Smooth muscle cell (in vitro differentiated cells): Measurements from ENCODE around the gene ENPP1. TPM values are rescaled to one million over a fixed set of nuclear protein-coding genes. Genes with fewer than 3 reads are reported as not detected.
A peak's percentile ranks its signal among the peaks of the same experiment; 100 is the strongest.
"Not testable (repeated sequence)": the region's sequence is repeated elsewhere in the genome, so short reads cannot be mapped to it uniquely, and the experiment has no call there.

Experiments used
- DNase-seq: peaks from one replicate; lab custom pipeline; 2025; ENCODE audit not compliant: unreplicated experiment; lab: John Stamatoyannopoulos, UW
- H2AFZ ChIP-seq: fragments of 200-600 bp; sonication (generic); 2 replicates; pipeline ENCODE4 v1.6.0; 2016; ENCODE audit warnings: antibody characterized with exemption, low read depth, mild to moderate bottlenecking
- H3F3A ChIP-seq: fragments of 200-600 bp; sonication (generic); 2 replicates; pipeline ENCODE4 v1.6.0; 2017; ENCODE audit warnings: antibody characterized with exemption, low read depth
- H3K27ac ChIP-seq: fragments of 200-600 bp; sonication (generic); 2 replicates; pipeline ENCODE4 v1.5.1; 2016; ENCODE audit warnings: low read depth, mild to moderate bottlenecking
- H3K27me3 ChIP-seq: fragments of 200-600 bp; sonication (generic); 2 replicates; pipeline ENCODE4 v1.6.1; 2016; ENCODE audit warnings: low read depth, mild to moderate bottlenecking
- H3K36me3 ChIP-seq: fragments of 200-600 bp; sonication (generic); 2 replicates; pipeline ENCODE4 v1.5.1; 2016; ENCODE audit warnings: low read depth
- H3K4me1 ChIP-seq: fragments of 200-600 bp; sonication (generic); 2 replicates; pipeline ENCODE4 v1.5.1; 2016; ENCODE audit warnings: low read depth
- H3K4me2 ChIP-seq: fragments of 200-600 bp; sonication (generic); 2 replicates; pipeline ENCODE4 v1.6.0; 2016; ENCODE audit warnings: mild to moderate bottlenecking
- H3K4me3 ChIP-seq: fragments of 200-600 bp; sonication (generic); 2 replicates; pipeline ENCODE4 v1.5.1; 2016; ENCODE audit warnings: mild to moderate bottlenecking
- H3K79me2 ChIP-seq: fragments of 200-600 bp; sonication (generic); 2 replicates; pipeline ENCODE4 v1.6.0; 2016; ENCODE audit warnings: low read depth, mild to moderate bottlenecking
- H3K9ac ChIP-seq: fragments of 200-600 bp; sonication (generic); 2 replicates; pipeline ENCODE4 v1.6.0; 2016; ENCODE audit warnings: low read depth
- H3K9me3 ChIP-seq: fragments of 200-600 bp; sonication (generic); replicated peaks from 2 replicates; pipeline ENCODE4 v1.5.1; 2016; ENCODE audit warnings: low read depth
- H4K20me1 ChIP-seq: fragments of 200-600 bp; sonication (generic); 2 replicates; pipeline ENCODE4 v1.6.0; 2016; ENCODE audit warnings: low read depth
- CTCF ChIP-seq: fragments of 200-600 bp; sonication (generic); IDR thresholded peaks from 2 replicates; pipeline ENCODE4 v1.5.1; 2017; ENCODE audit warnings: borderline replicate concordance, mild to moderate bottlenecking, antibody characterized with exemption; ENCODE audit not compliant: insufficient read depth, poor library complexity, severe bottlenecking
- WGBS: methylation state at CpG from one replicate; pipeline ENCODE4 v1.1.7; 2016; ENCODE audit warnings: low lambda C conversion rate; 5-methylcytosine and 5-hydroxymethylcytosine counted together
- polyA plus RNA-seq: library from polyadenylated mRNA; unstranded; fragments of >200 nt; fragmentation: Nextera tagmentation; extraction: Ambion mirVana; gene quantifications from 2 replicates; pipeline ENCODE4 v1.2.1, GENCODE V29; 2016
- total RNA-seq: library from RNA; depleted of rRNA; stranded (reverse); fragments of >200 nt; gene quantifications from 2 replicates; pipeline ENCODE4 v1.2.3, GENCODE V29; 2014

Gene ENPP1
- total and polyA plus RNA-seq, 2 experiments from 2014 or later = 329 to 433 TPM

- Histone ChIP-seq H3K27me3 (no peaks in the 10 kb centered on the region), H3K4me1 (no peaks in the 10 kb centered on the region), H3K79me2 (peaks cover 15% of the 10 kb centered on the region), H3K36me3 (peaks cover 28% of the 10 kb centered on the region), H3K9me3 (no peaks in the 10 kb centered on the region), H3F3A (no peaks in the 10 kb centered on the region), H3K4me2 (no peak overlapping the region), H3K4me3 (no peak overlapping the region), H4K20me1 (peaks cover 38% of the 10 kb centered on the region), H3K9ac (no peak overlapping the region), H2AFZ (no peak overlapping the region), H3K27ac (no peak overlapping the region)
- WGBS = 95% methylated on average over 8 of the region's 8 CpGs
- no peak for TF ChIP-seq CTCF
- no peak for DNase-seq
Observed at GRCh38 chr6:131851049-131851769, 43.4 kb downstream of the ENPP1 start.

- H3K36me3 ChIP-seq = peaks cover 28% of the 10 kb centered on the region
- H3K4me3 ChIP-seq = no peak overlapping the region
- peaks cover 28% of the 10 kb centered on the region for H4K20me1 ChIP-seq
- no peaks in the 10 kb centered on the region for H3K27me3 ChIP-seq
- no peak overlapping the region for H3K9ac ChIP-seq
- H3K27ac ChIP-seq = peak overlapping the region; percentile 4
- no peaks in the 10 kb centered on the region for H3K9me3 ChIP-seq
- no peaks in the 10 kb centered on the region for H3F3A ChIP-seq
- no peak for TF ChIP-seq CTCF
- DNase-seq = no peak
- peaks cover 5% of the 10 kb centered on the region for H3K79me2 ChIP-seq
- H3K4me1 ChIP-seq = no peaks in the 10 kb centered on the region
- no peak overlapping the region for H2AFZ ChIP-seq
- H3K4me2 ChIP-seq = no peak overlapping the region
Observed at GRCh38 chr6:131852200-131852599, 44.4 kb downstream of the ENPP1 start.

GRCh38 chr6:131854803-131855202 is 47.0 kb downstream of the ENPP1 start:
- Histone ChIP-seq H3F3A (peaks cover 12% of the 10 kb centered on the region), H3K27ac (no peak overlapping the region), H3K4me3 (no peak overlapping the region), H3K27me3 (no peaks in the 10 kb centered on the region), H4K20me1 (peaks cover 6% of the 10 kb centered on the region), H3K9me3 (no peaks in the 10 kb centered on the region), H3K79me2 (no peaks in the 10 kb centered on the region), H3K4me2 (no peak overlapping the region), H3K36me3 (peaks cover 28% of the 10 kb centered on the region), H3K4me1 (peaks cover 5% of the 10 kb centered on the region), H2AFZ (no peak overlapping the region), H3K9ac (no peak overlapping the region)
- 93% methylated on average over 2 of the region's 2 CpGs for WGBS
- DNase-seq = no peak
- TF ChIP-seq CTCF = no peak

GRCh38 chr6:131858765-131859415 is 51.1 kb downstream of the ENPP1 start:
- no peaks in the 10 kb centered on the region for H3K27me3 ChIP-seq
- no peaks in the 10 kb centered on the region for H3K79me2 ChIP-seq
- H4K20me1 ChIP-seq = no peaks in the 10 kb centered on the region
- peak overlapping the region; percentile 32 for H2AFZ ChIP-seq
- no peak overlapping the region for H3K9ac ChIP-seq
- no peak for TF ChIP-seq CTCF
- peaks cover 29% of the 10 kb centered on the region for H3K4me1 ChIP-seq
- H3K36me3 ChIP-seq = peaks cover 8% of the 10 kb centered on the region
- H3K4me3 ChIP-seq = no peak overlapping the region
- H3K27ac ChIP-seq = peak overlapping the region; percentile 92
- peaks cover 34% of the 10 kb centered on the region for H3F3A ChIP-seq
- no peak for DNase-seq
- H3K9me3 ChIP-seq = no peaks in the 10 kb centered on the region
- 43% methylated on average over 2 of the region's 2 CpGs for WGBS
- peak overlapping the region; percentile 27 for H3K4me2 ChIP-seq

- H3K9me3 ChIP-seq, H3K79me2 ChIP-seq, H2AFZ ChIP-seq, H3K27me3 ChIP-seq, H3K4me3 ChIP-seq, DNase-seq, H3K36me3 ChIP-seq, H4K20me1 ChIP-seq, H3K9ac ChIP-seq: not testable (repeated sequence)
- H3K27ac ChIP-seq = peak overlapping the region; percentile 92
- WGBS = 63% methylated on average over 5 of the region's 5 CpGs
- peaks cover 34% of the 10 kb centered on the region for H3F3A ChIP-seq
- peaks cover 33% of the 10 kb centered on the region for H3K4me1 ChIP-seq
- peak overlapping the region; percentile 63 for H3K4me2 ChIP-seq
Observed at GRCh38 chr6:131859658-131860057, 51.8 kb downstream of the ENPP1 start.
